ENCODE measurements around the gene ANKRD1.

- TF ChIP-seq, protein P1, sequence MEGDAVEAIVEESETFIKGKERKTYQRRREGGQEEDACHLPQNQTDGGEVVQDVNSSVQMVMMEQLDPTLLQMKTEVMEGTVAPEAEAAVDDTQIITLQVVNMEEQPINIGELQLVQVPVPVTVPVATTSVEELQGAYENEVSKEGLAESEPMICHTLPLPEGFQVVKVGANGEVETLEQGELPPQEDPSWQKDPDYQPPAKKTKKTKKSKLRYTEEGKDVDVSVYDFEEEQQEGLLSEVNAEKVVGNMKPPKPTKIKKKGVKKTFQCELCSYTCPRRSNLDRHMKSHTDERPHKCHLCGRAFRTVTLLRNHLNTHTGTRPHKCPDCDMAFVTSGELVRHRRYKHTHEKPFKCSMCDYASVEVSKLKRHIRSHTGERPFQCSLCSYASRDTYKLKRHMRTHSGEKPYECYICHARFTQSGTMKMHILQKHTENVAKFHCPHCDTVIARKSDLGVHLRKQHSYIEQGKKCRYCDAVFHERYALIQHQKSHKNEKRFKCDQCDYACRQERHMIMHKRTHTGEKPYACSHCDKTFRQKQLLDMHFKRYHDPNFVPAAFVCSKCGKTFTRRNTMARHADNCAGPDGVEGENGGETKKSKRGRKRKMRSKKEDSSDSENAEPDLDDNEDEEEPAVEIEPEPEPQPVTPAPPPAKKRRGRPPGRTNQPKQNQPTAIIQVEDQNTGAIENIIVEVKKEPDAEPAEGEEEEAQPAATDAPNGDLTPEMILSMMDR (IDR thresholded peaks at IDR 0.05; ENCODE audit: insufficient read depth, low read length, poor library complexity, severe bottlenecking), result no peak
- TF ChIP-seq EZH2phosphoT487 (conservative IDR thresholded peaks at IDR 0.05; ENCODE audit: low read length), result no peak
Measured at GRCh38 chr10:90871766-90872647, 48.9 kb downstream of the ANKRD1 start, which contains the start of gene RPP30.

All from SU-DHL-6 (cell line).